Ishikawa (cell line): ENCODE data around the gene OXCT1.

Source experiments
- CEBPB ChIP-seq: IDR thresholded peaks from 2 replicates; pipeline ENCODE4 v1.6.1; 2012
- CREB1 ChIP-seq: IDR thresholded peaks from 2 replicates; pipeline ENCODE4 v1.6.1; 2012; ENCODE audit warnings: low read depth
- EGR1 ChIP-seq: IDR thresholded peaks from 2 replicates; pipeline ENCODE4 v1.6.1; 2012
- EP300 ChIP-seq: IDR thresholded peaks from 2 replicates; pipeline ENCODE4 v1.6.1; 2012; ENCODE audit warnings: borderline replicate concordance
- FOXM1 ChIP-seq: IDR thresholded peaks from 2 replicates; pipeline ENCODE4 v1.6.1; 2012; ENCODE audit warnings: low read depth, borderline replicate concordance
- NFIC ChIP-seq: IDR thresholded peaks from 2 replicates; pipeline ENCODE4 v1.6.1; 2012
- RAD21 ChIP-seq: IDR thresholded peaks from 2 replicates; pipeline ENCODE4 v1.6.1; 2012; ENCODE audit warnings: low read depth
- TAF1 ChIP-seq: IDR thresholded peaks from 2 replicates; pipeline ENCODE4 v1.6.1; 2012; ENCODE audit warnings: low read depth, mild to moderate bottlenecking
- TCF12 ChIP-seq: IDR thresholded peaks from 2 replicates; pipeline ENCODE4 v1.6.1; 2012; ENCODE audit warnings: low read depth
- TEAD4 ChIP-seq: IDR thresholded peaks from 2 replicates; pipeline ENCODE4 v1.6.1; 2012
- YY1 ChIP-seq: IDR thresholded peaks from 2 replicates; pipeline ENCODE4 v1.6.1; 2012; ENCODE audit warnings: low read depth
- ZBTB7A ChIP-seq: IDR thresholded peaks from 2 replicates; pipeline ENCODE4 v1.6.1; 2012; ENCODE audit warnings: low read depth
- TF ChIP-seq, protein P1 (sequence below): IDR thresholded peaks from 2 replicates; pipeline ENCODE4 v1.6.1; 2012
- TF ChIP-seq, protein P2 (sequence below): IDR thresholded peaks from 2 replicates; pipeline ENCODE4 v1.6.1; 2012; ENCODE audit warnings: low read depth, mild to moderate bottlenecking
- TF ChIP-seq, protein P3 (sequence below): IDR thresholded peaks from 2 replicates; pipeline ENCODE4 v1.6.1; 2012

Gene OXCT1

DNA sequence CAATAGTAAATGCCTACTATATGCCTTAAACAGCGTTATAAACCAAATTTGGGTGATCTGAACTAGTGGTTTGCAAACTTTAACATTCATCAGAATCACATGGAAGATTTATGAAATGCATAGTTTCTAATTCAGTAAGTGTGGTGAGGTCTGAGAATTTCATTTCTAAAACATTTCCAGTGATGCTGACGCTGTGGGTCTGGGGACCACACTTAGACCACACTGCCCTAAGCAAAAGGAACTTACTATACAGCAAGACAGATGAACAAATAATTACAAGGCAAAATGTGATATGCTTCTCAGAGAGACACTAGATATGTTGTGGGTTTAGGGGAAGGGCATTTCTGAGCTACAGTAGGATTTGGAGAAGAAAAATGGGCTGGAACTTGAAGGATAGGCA lies 72.6 kb downstream of the OXCT1 start:
- TF ChIP-seq YY1 (no peak), TAF1 (no peak), CEBPB (no peak), TEAD4 (no peak), ZBTB7A (no peak), TCF12 (no peak), EGR1 (no peak)
- TF ChIP-seq, protein P1, sequence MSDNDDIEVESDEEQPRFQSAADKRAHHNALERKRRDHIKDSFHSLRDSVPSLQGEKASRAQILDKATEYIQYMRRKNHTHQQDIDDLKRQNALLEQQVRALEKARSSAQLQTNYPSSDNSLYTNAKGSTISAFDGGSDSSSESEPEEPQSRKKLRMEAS: no peak
- TF ChIP-seq, protein P2, sequence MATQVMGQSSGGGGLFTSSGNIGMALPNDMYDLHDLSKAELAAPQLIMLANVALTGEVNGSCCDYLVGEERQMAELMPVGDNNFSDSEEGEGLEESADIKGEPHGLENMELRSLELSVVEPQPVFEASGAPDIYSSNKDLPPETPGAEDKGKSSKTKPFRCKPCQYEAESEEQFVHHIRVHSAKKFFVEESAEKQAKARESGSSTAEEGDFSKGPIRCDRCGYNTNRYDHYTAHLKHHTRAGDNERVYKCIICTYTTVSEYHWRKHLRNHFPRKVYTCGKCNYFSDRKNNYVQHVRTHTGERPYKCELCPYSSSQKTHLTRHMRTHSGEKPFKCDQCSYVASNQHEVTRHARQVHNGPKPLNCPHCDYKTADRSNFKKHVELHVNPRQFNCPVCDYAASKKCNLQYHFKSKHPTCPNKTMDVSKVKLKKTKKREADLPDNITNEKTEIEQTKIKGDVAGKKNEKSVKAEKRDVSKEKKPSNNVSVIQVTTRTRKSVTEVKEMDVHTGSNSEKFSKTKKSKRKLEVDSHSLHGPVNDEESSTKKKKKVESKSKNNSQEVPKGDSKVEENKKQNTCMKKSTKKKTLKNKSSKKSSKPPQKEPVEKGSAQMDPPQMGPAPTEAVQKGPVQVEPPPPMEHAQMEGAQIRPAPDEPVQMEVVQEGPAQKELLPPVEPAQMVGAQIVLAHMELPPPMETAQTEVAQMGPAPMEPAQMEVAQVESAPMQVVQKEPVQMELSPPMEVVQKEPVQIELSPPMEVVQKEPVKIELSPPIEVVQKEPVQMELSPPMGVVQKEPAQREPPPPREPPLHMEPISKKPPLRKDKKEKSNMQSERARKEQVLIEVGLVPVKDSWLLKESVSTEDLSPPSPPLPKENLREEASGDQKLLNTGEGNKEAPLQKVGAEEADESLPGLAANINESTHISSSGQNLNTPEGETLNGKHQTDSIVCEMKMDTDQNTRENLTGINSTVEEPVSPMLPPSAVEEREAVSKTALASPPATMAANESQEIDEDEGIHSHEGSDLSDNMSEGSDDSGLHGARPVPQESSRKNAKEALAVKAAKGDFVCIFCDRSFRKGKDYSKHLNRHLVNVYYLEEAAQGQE: no peak

DNA sequence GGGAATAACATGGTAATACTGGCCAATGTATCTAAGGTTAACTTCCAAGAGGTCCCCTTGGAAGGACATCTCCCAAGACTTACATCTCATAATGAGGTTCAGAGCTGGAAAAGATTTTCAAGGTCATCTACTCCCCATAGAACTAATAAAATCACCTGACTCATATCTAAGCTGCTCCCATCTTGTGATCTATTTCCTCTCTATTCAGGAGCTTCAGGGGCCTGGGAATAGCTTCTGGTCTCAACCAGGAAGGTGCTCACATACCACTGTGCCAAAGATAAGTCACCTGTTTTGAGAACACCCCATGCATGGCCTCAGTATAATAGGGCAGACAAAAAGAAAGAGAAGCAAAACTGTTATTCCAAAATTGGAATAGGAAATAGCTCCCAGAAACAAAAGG lies 74.2 kb downstream of the OXCT1 start:
- no peak for TF ChIP-seq FOXM1
- no peak for TF ChIP-seq ZBTB7A
- TF ChIP-seq TCF12: no peak
- TF ChIP-seq, protein P2: no peak
- TF ChIP-seq CREB1: no peak
- TF ChIP-seq EP300: no peak
- TF ChIP-seq, protein P3, sequence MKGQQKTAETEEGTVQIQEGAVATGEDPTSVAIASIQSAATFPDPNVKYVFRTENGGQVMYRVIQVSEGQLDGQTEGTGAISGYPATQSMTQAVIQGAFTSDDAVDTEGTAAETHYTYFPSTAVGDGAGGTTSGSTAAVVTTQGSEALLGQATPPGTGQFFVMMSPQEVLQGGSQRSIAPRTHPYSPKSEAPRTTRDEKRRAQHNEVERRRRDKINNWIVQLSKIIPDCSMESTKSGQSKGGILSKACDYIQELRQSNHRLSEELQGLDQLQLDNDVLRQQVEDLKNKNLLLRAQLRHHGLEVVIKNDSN: no peak
- TF ChIP-seq TEAD4: no peak

DNA sequence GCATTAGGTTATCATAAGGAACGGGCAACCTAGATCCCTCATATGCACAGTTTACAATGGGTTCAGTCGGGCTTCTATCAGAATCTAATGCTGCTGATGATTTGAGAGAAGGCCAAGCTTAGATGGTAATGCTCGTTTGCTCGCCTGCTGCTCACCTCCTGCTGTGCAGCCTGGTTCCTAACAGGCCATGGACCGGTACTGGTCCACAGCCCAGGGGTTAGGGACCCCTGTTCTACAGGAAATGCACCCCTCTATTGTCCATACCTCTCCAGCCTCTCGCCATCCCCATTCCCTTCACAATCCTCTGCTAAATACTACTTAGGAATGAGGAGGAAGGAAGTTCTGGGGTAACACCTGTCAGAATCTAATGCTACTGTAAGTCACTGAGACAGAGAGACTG lies 75.1 kb downstream of the OXCT1 start:
- no peak for TF ChIP-seq TAF1
- TF ChIP-seq CREB1: no peak
- TF ChIP-seq NFIC: no peak
- TF ChIP-seq, protein P3: no peak
- no peak for TF ChIP-seq EP300
- TF ChIP-seq, protein P2: no peak
- no peak for TF ChIP-seq FOXM1
- TF ChIP-seq TEAD4: no peak
- TF ChIP-seq TCF12: no peak
- TF ChIP-seq YY1: no peak
- no peak for TF ChIP-seq RAD21
- TF ChIP-seq ZBTB7A: no peak
- TF ChIP-seq, protein P1: no peak
- TF ChIP-seq EGR1: no peak
- TF ChIP-seq CEBPB: no peak

DNA sequence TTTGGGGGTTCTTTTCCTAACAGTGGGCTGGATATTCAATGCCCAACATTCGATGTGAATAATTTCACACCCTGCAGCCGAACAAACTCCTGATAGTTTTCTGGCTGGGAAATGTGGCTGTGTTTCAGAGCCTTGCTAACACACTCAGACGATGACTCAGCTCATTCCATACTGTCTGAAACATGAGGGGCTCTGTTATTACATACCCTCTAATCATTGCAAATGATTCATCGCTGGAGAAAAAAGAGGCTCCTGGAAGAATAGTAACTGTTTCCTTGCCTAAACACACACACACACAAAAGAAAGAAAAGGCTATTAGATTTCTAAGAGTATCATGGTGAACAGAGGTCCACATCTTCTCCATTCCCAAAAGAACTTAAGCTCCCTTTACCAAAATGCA lies 75.8 kb downstream of the OXCT1 start:
- TF ChIP-seq RAD21 (no peak), NFIC (peak; percentile 61), ZBTB7A (no peak), TEAD4 (peak; percentile 71), EP300 (peak; percentile 76), FOXM1 (peak; percentile 33; the same call in 1 of the 2 replicates), TCF12 (peak; percentile 58; the same call in 1 of the 2 replicates)
- TF ChIP-seq, protein P2: no peak
- TF ChIP-seq, protein P1: peak; percentile 44
